ENCODE data around the gene C1orf21. TPM values are rescaled to one million over a fixed set of nuclear protein-coding genes. Genes with fewer than 3 reads are reported as not detected.

C1orf21 gene
- total and polyA plus RNA-seq, 2 donors (not counting 3 experiments of a cell fraction or from before 2014, with no cell fraction given), result 0.79 to 8.5 TPM

DNA sequence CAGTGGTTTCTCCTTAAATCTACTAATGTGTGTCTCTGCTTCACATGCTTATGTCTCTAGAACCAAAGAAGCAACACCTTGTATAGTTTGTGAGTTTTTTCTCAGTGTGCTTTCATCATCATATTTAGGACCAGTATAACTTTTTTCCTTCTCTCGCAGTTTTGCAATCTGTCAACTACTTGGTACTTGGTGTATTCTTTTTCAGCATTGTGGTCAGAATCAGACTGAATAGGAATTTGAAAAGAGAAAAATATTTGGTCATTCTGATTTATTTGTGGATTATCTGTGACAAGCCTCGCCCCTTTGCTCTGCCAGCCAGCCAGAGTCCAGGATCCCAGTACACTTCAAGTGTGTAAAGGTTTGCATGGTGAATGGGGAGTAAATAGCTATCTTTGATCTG is 122.3 kb downstream of the C1orf21 start:
- no peak overlapping the region for H3K4me2 ChIP-seq (ENCODE audit: insufficient read depth, low read length)
- intact Hi-C loops (cut with micrococcal nuclease), result no loop called here
- no peaks in the 10 kb centered on the region for H3K9me1 ChIP-seq (replicated peaks; ENCODE audit: control insufficient read depth, extremely low read depth, insufficient read depth, low read length)
- no peak overlapping the region for H3K27ac ChIP-seq (ENCODE audit: insufficient read depth, low read depth, low read length)
- no peak for DNase-seq (ENCODE audit: low read depth, low spot score)
- no peak overlapping the region for H3K4me3 ChIP-seq (replicated peaks in 1 of 3; ENCODE audit: insufficient read depth in 1 of 3, low read depth in 1 of 3, low read length in 3 of 3)
- dilution Hi-C loops (cut with MboI; ENCODE audit: extremely low pct_ligation_motif_present, low sequenced_read_pairs), result no loop called here
- FAIRE-seq, result no peak
- BruUV-seq (replicated peaks), result no TSS peak
- no peak overlapping the region for H2AFZ ChIP-seq (ENCODE audit: low read depth, low read length)
- no peaks in the 10 kb centered on the region for H3K36me3 ChIP-seq (ENCODE audit: control insufficient read depth in 2 of 2, extremely low read depth in 1 of 2, insufficient read depth in 2 of 2, low read length in 2 of 2)
- H3K27me3 ChIP-seq (ENCODE audit: control insufficient read depth in 2 of 2, insufficient read depth in 2 of 2, low read length in 2 of 2), result no peaks in the 10 kb centered on the region
- no peaks in the 10 kb centered on the region for H4K20me1 ChIP-seq (replicated peaks; ENCODE audit: control insufficient read depth, extremely low read depth, insufficient read depth, low read length)
- no peaks in the 10 kb centered on the region for H3K79me2 ChIP-seq (ENCODE audit: control insufficient read depth, insufficient read depth, low read length)
- no peak for TF ChIP-seq MYC (IDR thresholded peaks at IDR 0.05; ENCODE audit: low read depth, low read length)
- TF ChIP-seq JUN (IDR thresholded peaks at IDR 0.05; ENCODE audit: borderline replicate concordance, insufficient read depth, insufficient read length, low read depth), result no peak
- no peak for TF ChIP-seq POLR2AphosphoS5 (IDR thresholded peaks at IDR 0.05; ENCODE audit: insufficient read depth, low read depth, low read length)
- TF ChIP-seq, protein P1, sequence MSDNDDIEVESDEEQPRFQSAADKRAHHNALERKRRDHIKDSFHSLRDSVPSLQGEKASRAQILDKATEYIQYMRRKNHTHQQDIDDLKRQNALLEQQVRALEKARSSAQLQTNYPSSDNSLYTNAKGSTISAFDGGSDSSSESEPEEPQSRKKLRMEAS (IDR thresholded peaks at IDR 0.05; ENCODE audit: insufficient read depth, insufficient read length), result no peak
- CTCF ChIA-PET, result interaction anchor here (1.0 to 1.3 kb wide), 3 partner anchors 11 to 286 kb away, joined by 3 to 4 read pairs (median 3); no protein-coding TSS in a partner anchor
- no peaks in the 10 kb centered on the region for H3K9me3 ChIP-seq (replicated peaks; ENCODE audit: control insufficient read depth, insufficient read depth, low read length)
- POLR2A ChIA-PET, result no interaction called here
- H3K9ac ChIP-seq (replicated peaks; ENCODE audit: extremely low read depth, insufficient read depth, low read length), result no peak overlapping the region
- peaks cover 14% of the 10 kb centered on the region for H3K4me1 ChIP-seq (ENCODE audit: control insufficient read depth, extremely low read depth, insufficient read depth, low read length)

- DNase-seq (ENCODE audit: low read depth, low spot score) (no peak), FAIRE-seq (no peak)
- H2AFZ ChIP-seq (ENCODE audit: low read depth, low read length), result no peak overlapping the region
- ChIA-PET POLR2A (no interaction called here), CTCF (interaction anchor here (1.0 to 1.4 kb wide), 3 partner anchors 10 to 287 kb away, joined by 3 to 5 read pairs (median 3); no protein-coding TSS in a partner anchor)
- no peak overlapping the region for H3K9ac ChIP-seq (replicated peaks; ENCODE audit: extremely low read depth, insufficient read depth, low read length)
- H4K20me1 ChIP-seq (replicated peaks; ENCODE audit: control insufficient read depth, extremely low read depth, insufficient read depth, low read length), result no peaks in the 10 kb centered on the region
- H3K27ac ChIP-seq (ENCODE audit: insufficient read depth, low read depth, low read length), result no peak overlapping the region
- peaks cover 14% of the 10 kb centered on the region for H3K4me1 ChIP-seq (ENCODE audit: control insufficient read depth, extremely low read depth, insufficient read depth, low read length)
- intact Hi-C loops (cut with micrococcal nuclease), result no loop called here
- H3K27me3 ChIP-seq (ENCODE audit: control insufficient read depth in 2 of 2, insufficient read depth in 2 of 2, low read length in 2 of 2), result no peaks in the 10 kb centered on the region
- no peaks in the 10 kb centered on the region for H3K9me3 ChIP-seq (replicated peaks; ENCODE audit: control insufficient read depth, insufficient read depth, low read length)
- no TSS peak for BruUV-seq (replicated peaks)
- H3K36me3 ChIP-seq (ENCODE audit: control insufficient read depth in 2 of 2, extremely low read depth in 1 of 2, insufficient read depth in 2 of 2, low read length in 2 of 2), result no peaks in the 10 kb centered on the region
- H3K9me1 ChIP-seq (replicated peaks; ENCODE audit: control insufficient read depth, extremely low read depth, insufficient read depth, low read length), result no peaks in the 10 kb centered on the region
- TF ChIP-seq MYC (IDR thresholded peaks at IDR 0.05; ENCODE audit: low read depth, low read length) (no peak), POLR2A (IDR thresholded peaks at IDR 0.05; ENCODE audit: low read depth, low read length) (no peak), GATA2 (IDR thresholded peaks at IDR 0.05; ENCODE audit: insufficient read depth, insufficient read length, low read depth, low read length) (no peak), JUN (IDR thresholded peaks at IDR 0.05; ENCODE audit: borderline replicate concordance, insufficient read depth, insufficient read length, low read depth) (no peak), FOS (IDR thresholded peaks at IDR 0.05; ENCODE audit: borderline replicate concordance, insufficient read depth, low read length) (no peak), POLR2AphosphoS5 (IDR thresholded peaks at IDR 0.05; ENCODE audit: insufficient read depth, low read depth, low read length) (no peak), CTCF (IDR thresholded peaks at IDR 0.05; ENCODE audit: extremely low read depth in 1 of 2, insufficient read depth in 1 of 2, low read depth in 1 of 2, low read length in 2 of 2) (no peak), EZH2 (IDR thresholded peaks at IDR 0.05; ENCODE audit: borderline replicate concordance, low read depth, low read length, severe bottlenecking) (no peak)
- TF ChIP-seq, protein P1 (IDR thresholded peaks at IDR 0.05; ENCODE audit: insufficient read depth, insufficient read length), result no peak
- H3K4me3 ChIP-seq (replicated peaks in 1 of 3; ENCODE audit: insufficient read depth in 1 of 3, low read depth in 1 of 3, low read length in 3 of 3), result no peak overlapping the region
- dilution Hi-C loops (cut with MboI; ENCODE audit: extremely low pct_ligation_motif_present, low sequenced_read_pairs), result no loop called here
- no peaks in the 10 kb centered on the region for H3K79me2 ChIP-seq (ENCODE audit: control insufficient read depth, insufficient read depth, low read length)
- H3K4me2 ChIP-seq (ENCODE audit: insufficient read depth, low read length), result no peak overlapping the region
Observed at GRCh38 chr1:184510110-184510509, 123.3 kb downstream of the C1orf21 start.
